Activated naive CD8-positive, alpha-beta T cell treated with anti-CD3 and anti-CD28 coated beads, Interleukin-2, amount 50 U/mL, for 16 hours (primary cell): ENCODE data around the gene POLN.

ENCODE experiments used
- DNase-seq: peaks from one replicate; pipeline ENCODE4 v3.0.0-alpha.2; 2020; ENCODE audit warnings: low read depth, low spot score

Gene POLN

DNA sequence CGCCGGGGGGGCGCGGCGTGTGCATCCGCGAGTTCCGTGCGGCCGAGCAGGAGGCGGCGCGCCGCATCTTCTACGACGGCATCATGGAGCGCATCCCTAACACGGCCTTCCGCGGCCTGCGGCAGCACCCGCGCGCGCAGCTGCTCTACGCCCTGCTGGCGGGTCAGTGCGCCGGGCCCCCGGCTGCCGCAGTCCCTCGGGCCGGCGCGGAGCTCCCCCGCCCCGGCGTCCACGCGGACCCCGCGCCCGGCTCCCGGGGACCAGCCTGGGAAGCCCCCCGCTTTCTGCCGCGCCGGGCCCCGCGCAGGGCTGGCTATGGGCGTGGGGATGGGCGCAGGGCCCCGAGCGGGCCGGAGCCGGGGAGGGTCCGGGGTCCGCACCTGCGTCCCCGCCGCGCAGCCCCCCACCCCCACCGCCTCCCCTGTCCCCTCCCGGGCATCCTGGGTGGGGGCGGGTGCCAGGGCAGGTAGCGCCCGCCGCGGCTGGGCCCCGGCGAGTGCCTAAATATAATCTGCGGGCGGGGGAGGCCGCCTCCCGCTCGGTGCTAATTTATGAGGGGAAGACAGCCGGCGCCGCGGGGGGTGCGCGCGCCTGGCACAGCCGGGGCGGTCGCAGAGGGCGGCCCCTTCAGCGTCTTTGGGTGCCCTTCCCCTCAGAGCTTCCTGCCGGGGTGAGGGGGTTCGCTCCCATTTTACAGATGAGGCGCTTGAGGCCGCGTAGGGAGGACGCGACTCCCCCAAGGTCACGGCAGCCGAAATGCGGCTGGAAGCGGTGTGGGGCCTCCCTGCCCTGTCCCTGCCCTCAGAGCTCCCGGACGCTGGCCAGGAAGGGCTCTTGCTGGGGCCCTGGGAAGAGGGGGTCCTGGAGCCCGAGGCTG, 182.0 kb downstream of the POLN start:
- no peak for DNase-seq

DNA sequence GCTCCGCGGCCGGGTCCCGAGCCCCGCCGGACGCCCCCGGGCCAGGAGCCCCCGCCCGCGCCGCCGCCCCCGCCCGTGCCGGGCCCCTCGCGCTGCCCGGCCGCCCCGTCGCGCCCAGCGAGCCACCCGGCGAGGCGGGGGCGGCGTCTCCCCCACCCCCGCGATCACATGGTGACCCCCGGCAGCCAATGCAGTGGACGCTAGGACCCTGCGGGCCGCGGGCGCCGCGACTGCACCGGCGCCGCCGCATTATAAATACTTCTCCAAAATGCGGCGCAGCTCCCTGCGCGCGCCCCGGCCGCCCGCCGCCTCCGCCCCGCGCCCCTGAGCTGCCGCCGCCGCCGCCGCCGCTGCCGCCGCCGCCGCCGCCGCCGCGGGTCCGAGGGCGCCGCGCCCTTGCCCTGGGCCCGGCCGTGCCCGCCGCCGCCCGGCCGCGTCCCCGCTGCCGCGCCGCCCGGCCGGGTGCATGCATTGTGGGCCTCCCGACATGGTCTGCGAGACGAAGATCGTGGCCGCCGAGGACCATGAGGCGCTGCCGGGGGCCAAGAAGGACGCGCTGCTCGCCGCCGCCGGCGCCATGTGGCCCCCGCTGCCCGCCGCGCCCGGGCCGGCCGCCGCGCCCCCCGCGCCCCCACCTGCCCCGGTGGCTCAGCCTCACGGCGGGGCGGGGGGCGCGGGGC, 182.7 kb downstream of the POLN start, which contains the start of gene NAT8L:
NAT8L (plus strand) TSS at position 282 of the 680 bp plus-strand sequence; CDS start at position 467, 185 bp downstream.
- DNase-seq = no peak

DNA sequence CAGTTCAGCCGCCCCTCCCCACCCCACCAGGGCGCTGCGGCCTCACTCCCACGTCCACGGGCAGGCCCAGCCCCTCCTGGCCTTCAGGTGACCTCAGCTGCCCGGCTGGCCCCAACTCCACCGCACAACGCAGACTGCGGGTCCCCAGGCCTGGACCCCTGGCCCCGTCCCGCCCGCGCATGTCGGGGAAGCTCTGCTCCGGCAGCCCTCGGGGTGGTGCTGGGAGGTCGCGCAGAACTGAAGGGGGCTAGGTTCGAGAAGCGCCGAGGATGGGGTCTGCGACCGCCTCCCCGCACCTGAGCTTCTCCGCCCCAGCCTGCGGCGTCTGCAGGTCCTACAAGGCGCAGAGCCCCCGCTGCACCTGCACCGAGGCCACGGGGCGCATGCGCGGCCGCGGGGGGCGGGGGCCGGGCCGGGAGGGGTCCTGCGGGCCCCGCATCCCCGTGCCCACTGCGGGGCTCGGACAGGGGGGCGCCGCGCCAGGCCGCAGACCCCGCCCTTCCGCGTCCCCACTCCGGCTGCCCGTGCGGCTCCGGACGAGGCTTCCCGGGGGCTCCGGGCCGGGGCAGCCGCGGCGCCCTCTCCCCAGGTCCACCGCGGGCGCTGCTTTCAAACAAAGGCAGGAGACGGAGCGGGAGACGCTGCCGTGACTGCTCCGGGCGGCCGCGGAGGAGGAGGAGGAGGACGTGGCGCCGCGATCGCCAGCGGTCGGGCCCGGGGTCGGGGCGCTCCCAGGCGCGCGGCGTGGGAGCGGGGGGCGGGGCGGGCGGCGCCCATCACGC, 183.5 kb downstream of the POLN start:
- no peak for DNase-seq

DNA sequence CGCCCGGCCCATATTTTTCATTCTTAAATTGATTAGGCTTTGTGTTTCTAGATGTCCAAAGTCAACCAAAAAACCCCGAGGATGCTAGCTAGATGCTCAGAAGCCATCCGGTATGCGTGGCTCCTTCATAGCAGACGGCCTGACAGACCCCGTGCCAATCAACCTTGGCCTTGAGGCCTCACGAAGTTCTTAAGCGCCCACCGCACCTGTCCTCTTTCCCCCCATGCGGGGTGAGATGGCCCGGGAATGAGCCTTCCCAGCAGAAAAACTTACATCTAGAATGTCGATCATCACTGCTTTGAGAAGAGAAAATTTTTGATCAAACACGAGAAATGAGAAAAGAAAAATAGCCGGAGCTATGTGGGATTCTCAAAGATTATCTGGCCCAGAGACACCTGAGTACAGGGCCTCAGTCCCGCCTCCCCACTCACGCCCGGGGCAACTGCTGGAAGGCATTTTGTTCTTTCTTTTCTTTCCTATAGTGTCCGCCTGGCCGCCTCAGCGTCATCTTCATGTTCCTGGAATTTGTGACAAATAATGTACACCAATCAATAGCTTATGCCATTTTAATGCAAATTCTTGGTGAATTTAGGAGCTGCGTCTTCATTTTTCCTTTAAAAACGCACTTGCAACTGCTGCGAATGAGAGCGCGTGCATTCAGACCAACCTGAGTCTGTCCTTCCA, 184.4 kb downstream of the POLN start:
- no peak for DNase-seq

DNA sequence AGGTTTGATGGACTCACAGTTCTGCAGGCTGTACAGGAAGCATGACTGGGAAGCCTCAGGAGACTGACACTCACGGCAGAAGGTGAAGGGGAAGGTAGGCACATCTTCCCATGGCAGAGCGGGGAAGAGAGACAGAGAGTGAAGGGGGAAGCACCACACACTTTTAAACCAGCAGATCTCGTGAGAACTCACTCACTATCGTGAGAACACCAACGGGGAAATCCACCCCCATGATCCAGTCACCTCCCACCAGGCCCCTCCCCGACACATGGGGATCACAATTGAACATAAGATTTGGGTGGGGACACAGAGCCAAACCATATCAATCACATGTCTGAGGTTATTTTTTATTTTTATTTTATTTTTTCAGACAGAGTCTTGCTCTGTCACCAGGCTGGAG, 187.7 kb downstream of the POLN start:
- no peak for DNase-seq

DNA sequence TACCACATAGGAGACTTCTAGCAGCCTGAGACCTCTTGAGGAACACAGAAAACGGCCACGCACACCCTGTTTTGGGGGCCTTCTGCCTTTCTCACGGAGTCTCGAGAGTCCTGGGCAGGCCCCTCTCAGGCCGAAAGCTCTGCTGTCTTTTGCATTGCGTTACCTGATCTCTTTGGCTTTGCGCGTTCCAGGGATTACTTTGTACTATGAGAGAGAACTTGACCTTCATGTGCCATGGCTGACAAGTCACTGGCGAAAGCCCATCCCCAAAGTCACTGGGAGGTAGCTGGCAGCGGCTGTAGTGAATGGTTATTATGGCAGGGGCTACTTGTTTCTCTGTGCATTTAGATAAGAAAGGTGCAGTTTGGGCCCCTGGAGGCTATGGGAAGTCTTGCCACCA, 190.8 kb downstream of the POLN start:
- no peak for DNase-seq

DNA sequence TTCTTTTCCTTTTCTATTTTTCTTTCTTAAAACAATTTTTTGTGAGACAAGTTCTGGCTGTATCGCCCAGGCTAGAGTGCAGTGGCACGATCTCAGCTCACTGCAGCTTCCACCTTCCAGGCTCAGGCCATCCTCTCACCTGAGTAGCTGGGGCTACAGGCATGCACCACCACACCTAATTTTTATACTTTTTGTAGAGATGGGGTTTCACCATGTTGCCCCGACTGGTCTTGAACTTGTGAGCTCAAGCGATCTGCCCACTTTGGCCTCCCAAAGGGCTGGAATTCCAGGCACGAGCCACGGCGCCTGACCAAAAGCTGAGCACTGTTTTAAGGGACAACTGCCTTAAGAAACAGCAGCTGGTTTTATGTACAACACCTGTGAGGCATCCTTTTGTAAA, 192.1 kb downstream of the POLN start:
- DNase-seq = no peak

DNA sequence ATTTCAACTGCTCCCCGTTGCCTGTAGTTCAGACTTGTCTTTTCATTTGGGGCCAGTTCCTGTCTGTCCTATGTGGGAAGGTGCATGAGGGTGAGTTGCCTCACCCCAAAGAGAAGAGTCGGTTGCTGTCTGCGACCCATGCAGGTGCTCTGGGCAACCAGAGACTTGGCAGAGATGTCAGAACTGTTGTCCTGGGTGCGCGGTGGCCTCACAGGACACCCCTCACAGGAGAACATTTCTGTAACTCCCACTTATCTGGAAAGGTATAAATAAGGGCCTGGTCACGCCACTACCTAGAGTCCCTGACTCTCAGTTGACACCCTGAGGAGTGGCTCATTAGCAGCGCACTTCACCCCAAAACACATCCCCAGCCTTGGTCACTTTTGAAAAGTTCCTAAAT, 192.5 kb downstream of the POLN start:
- no peak for DNase-seq

DNA sequence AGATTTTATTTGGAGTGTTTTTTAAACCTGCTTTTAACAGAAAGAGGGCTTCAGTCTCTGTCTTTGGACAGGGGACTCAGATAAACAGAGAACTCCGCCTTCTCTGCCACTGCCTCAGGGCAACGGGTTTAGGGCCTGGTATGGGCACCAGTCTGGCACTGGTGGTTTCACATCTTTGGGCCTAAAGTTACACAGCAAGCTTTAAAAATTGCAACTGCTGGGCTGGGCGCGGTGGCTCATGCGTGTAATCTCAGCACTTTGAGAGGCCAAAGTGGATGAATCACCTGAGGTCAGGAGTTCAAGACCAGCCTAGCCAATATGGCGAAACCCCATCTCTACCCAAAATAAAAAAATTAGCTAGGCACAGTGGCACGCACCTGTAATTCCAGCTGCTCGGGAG, 193.1 kb downstream of the POLN start:
- no peak for DNase-seq

DNA sequence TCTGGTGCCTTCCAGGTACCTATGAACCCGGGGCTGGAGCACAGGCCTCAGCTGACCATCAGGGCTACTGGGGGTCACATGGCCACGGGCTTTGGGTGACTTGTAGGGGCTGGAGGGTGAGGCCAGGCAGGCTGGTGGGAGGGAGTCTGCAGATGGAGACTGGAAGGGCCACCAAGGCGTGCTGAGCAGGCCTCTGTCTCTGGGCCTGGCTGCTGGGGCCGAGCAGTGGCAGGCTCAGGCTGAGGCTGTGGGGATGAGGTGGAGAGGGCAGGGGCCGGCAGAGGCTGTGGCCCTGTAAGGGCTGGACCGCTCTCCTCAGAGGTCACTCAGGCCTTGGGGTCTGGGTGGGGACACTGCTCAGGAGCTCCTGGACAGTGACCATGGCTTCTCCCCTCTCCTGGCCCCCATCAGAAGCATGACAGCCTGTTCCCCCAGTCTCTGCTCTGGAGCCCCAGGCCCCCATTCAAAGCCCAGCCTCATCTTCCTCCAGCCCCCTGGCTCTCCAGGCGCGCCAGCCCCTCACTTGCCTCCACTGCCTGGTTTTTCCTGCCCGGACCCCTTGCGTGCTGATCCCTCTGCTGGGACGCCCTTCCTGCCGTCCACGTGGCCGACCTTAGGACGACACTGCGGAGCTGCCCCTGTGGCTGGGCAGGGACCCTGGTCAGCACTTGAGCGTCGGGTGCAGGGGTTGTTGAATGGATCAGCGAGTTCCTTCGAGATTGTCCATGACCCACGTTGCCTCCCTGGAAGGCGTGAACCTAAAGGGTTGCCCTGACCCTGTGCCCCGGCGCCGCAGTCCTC, 193.9 kb downstream of the POLN start:
- DNase-seq = no peak

DNA sequence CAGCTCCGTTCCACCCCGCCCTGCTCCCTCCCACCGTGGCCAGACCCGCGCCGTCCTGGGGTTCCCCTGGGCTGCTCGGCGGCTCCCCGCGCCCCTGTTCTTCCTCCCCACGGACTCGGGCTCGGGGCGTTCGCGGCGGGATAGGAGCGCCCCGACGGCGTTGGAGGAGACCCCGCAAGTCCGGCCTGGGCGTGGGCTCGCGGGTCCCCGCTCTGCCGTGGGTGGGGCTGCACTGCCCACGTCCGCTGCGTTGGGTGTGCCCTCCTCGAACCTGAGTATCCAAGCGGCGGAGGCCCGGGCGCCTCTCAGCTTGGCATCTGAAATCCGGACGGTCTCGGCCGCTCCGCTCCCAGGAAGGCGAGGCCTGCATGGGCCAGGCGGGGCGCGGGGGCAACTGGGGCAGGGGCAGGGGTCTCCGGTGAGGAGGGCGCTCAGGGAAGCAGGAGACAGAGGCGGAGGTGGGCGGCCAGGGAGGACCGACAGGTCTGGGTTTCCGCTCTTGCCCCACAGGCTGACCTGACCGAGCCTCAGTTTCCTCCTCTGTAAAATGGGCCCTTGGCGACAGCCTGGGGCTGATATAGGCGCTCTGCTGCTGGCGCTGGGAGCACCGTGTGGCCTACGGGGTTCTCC, 194.8 kb downstream of the POLN start:
- no peak for DNase-seq

DNA sequence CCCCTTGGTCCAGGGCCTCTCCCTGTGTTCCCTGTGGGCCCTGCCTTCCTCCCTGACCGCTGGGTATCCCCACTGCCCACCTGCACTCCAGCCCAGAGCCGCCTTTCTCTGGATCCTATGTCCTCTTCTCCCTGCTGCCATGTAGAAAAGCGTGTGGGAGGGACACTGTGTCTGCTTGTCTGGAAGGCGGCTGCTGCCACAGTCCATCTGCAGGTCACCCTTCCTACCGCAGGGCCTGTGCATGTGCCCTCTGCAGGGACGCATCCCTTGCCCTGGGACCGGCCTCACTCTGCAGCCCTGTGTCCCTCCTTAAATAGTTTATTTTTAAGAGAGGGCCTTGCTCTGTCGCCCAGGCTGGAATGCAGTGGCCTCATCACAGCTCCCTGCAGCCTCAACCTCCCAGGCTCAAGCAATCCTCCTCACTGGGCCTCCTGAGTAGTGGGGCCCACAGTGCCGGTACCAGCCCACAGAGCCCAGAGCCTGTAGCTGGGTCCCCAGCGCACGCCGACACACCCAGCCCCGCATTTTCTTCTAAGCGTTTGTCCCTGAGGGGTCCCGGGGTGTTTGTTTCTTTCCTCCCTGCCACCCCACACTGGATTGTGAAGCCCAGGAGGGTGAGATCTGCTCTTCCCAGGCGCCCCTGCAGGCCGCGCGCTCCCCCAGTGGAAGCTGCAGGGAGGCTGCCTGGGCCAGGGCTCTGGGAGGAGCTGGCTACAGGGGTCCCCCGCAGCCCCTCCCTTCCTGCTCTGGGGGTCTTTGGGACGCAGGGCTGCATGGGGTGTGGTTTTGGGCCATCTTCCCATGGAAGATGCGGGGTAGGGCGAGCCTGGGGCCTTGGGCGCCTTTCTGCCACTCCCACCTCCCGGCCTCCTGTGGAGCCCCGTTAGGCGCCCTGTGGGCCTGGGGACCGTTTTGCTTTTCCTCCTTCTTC, 195.6 kb downstream of the POLN start:
- no peak for DNase-seq

DNA sequence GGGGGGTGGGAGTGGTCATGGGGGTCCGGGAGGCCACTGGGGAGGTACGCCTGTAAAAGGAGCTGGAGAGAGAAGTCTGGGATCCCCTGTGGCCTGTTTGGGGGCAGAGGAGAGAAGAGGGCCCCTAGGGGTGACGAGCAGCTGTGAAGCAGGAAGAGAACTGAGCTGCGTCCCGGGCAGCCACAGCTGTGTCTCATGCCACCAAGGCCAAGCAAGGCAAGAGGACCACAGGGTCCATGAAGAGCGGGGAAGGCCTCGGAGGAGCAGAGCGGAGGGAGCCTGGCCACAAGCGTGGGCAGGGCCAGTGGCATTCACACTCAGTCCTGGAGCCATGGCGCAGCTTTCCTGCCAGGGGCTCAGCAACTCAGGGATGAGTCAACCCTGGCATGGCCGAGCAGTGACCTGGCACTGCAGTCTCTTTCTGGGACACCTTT, 196.4 kb downstream of the POLN start:
- no peak for DNase-seq

DNA sequence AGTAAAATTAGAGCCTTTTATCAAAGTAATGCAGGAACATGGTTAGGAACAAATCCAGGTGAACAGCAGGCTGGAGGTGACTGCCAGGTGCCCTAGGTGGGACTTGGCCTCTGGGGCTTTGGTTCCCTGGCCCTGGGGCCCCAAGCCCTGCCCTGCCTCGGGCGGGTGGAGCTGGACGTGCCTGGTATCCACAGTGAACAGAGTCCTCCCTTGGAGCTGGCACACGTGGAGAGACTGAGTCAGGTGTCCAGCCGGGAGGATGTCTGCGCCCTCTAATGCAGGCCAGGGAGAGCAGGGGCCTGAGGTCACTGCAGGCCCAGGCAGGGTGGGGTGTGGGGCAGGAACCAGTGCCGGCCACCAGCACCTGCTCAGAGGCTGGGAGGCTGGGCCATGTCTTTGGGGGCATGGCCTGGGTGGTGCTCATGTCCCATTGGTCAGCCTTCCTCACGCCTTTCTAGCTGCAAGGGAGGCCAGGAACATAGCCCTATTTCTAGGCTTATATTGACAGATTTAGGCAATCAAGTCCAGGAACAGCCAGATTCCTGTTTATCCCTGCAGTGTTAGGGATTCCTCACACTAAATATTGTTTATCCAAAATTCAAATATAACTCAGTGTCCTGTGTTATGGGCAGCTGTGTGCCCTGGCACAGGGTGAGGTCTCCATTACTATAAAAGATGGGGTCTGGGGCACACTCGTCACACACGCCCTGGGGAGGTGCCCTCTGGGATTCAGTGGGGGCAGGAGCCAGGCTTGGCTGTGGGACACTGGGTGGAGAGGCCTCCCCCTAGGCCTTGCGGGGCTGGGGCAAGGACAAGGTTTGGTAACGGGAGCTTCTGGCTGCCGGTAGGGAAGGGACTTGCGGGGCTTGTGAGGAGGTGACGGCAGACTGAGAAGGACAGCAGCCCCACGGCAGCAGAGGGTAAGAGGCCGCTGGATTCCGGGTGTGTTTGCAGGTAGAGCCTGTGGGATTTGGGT, 197.1 kb downstream of the POLN start:
- DNase-seq = no peak

DNA sequence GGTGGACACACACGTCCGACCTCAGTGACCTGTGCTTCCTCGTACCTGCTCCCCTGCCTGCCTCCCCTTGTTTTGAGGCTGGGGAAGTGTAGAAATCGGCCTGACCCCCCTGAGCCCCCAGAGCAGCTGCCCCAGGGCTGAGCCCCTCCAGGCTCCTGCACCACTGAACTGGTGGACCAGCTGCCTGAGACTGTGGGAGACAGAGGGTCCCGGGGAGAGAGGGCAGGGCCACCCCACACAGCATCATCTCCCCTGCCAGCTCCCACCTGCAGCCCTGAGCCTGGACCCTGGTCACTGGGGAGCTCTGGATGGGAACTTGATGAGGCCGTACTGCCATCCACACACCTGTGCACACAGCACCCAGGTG, 197.8 kb downstream of the POLN start:
- no peak for DNase-seq

DNA sequence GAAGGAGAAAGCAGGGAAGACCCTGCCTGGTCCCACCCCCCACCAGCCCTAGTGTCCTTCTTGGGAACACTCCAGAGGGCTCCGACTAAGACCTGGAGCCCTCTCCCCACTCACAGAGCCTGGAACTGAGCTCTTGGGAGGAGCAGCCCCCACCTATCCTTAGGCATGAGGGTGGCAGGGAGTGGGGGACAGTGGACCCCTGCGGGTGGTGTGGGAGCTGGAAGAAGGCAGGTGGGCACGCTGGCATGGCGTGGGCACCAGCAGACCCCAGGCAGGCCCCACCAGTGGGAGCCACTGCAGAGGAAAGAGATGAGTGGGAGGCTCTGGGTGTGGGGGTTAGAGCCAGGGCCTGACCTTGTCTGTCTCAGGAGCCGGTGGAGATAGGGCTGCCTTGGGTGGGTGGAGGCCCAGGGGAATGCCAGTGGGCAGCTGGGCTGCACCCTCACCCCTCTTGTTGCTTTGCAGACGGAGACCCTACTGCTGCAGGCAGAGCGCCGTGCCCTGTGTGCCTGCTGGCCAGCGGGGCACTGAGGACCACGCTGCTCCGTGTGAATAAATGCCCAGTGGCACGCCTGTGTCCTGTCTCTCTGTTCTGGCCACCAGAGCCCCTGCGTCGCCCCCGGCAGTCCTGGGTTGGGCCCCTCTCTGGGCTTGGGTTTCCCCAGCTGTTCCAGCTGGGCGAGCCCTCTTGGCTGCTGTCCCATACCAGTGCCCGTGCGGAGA, 198.4 kb downstream of the POLN start:
- DNase-seq = no peak

DNA sequence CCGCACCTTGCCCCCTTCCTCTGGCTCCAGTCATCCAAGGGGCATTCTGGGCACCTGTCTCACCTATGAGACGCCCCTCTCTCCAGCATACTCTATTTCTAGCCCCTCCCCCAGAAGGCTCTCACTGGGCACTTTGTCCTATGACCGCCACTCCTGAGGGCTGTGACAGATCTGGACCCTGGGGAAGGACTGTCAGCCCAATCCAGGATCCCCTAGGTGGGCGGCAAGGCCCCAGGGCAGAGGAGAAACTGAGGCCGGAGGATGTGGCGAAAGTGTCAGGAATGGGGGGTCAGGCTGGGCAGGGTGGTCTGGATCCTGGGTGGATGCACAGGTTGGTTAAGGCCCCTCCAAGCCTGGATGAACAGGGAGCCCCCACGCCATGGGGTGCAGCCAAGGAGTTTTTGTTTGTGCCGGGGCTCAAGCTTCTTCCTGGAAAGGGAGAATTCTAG, 198.9 kb downstream of the POLN start:
- no peak for DNase-seq
